GM12872 (cell line): ENCODE results near the gene PRSS8.

Experiments
- TF ChIP-seq, protein P1 (sequence below): IDR thresholded peaks from 3 replicates; pipeline ENCODE4 v1.5.1; 2011; ENCODE audit warnings: low read depth, mild to moderate bottlenecking, low read length, moderate library complexity; ENCODE audit not compliant: insufficient read depth

Gene PRSS8

DNA sequence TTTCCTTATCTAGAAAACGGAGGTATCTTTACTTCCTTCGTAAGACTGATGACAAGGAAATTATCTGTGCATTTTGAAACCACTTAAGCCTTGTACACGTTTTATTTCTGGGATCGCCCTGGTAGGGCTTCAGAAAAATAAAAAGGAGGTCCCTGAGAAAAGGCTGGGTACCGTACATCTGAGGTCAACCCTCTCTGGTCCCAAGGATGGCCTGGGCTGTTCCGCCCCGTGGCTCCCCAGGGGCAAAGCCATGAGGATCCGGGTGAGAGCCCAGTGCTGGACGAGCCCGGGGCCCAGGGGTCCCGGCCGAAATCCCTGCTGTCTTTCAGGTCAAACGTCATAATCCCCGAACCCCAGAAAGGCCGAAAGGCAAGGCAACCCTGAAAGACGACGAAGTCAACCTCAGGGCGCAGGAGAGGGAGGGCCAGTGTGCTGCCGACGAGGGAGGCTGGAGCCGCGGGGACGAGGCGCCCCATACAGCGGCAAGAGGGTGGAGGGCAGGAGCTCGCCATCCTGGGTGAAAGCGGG, 43.8 kb upstream of the PRSS8 start:
- TF ChIP-seq, protein P1, sequence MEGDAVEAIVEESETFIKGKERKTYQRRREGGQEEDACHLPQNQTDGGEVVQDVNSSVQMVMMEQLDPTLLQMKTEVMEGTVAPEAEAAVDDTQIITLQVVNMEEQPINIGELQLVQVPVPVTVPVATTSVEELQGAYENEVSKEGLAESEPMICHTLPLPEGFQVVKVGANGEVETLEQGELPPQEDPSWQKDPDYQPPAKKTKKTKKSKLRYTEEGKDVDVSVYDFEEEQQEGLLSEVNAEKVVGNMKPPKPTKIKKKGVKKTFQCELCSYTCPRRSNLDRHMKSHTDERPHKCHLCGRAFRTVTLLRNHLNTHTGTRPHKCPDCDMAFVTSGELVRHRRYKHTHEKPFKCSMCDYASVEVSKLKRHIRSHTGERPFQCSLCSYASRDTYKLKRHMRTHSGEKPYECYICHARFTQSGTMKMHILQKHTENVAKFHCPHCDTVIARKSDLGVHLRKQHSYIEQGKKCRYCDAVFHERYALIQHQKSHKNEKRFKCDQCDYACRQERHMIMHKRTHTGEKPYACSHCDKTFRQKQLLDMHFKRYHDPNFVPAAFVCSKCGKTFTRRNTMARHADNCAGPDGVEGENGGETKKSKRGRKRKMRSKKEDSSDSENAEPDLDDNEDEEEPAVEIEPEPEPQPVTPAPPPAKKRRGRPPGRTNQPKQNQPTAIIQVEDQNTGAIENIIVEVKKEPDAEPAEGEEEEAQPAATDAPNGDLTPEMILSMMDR: no peak

DNA sequence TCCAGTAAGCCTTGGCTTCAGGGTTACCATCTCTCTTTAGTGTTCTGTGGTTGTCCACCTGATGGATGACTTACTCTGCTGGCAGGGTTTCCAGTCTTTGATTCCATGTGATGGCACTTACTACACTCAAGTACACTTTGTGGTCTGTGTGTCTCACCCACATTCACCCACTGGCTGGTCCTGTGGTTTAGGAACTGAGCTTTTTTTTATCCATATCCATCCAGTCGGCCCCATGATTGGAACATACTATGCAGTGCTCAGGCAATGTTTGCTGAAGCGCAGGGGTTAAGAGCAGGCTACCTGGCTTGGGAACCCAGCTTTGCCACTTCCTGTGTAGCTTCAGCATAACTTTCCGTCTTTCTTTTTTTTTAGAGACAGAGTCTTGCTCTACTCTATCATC, 41.6 kb upstream of the PRSS8 start:
- TF ChIP-seq, protein P1: no peak

DNA sequence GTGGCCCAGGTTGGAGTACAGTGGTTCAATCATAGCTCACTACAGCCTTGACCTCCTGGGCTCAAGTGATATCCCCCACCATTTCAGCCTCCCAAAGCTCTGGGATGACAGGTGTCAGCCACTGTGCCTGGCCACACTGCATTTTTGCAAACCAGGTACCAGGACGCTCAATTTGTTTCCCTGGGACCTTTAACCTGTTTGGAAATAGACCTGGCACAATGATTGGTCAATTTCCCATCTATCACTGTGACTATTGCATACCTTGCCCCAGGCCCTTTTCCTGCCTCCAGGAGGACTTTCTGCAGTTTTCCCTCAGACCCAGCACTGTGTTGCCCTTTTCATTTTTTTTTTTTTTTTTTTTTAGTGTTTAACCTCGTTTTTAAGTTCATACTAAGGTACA, 33.3 kb upstream of the PRSS8 start:
- TF ChIP-seq, protein P1: no peak

DNA sequence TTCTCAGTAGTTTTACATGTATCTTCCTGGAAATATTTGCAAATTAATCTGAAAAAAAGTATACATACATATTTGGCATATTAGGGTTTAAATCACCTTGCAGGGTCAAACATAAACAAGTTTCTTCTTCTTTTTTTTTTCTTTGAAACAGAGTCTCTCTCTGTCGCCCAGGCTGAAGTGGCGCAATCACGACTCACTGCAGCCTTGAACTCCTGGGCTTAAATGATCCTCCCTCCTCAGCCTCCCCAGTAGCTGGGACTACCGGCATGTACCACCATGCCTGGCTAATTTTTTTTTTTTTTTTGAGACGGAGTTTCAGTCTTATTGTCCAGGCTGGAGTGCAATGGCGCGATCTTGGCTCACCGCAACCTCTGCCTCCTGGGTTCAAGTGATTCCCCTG, 31.8 kb upstream of the PRSS8 start:
- TF ChIP-seq, protein P1: no peak

DNA sequence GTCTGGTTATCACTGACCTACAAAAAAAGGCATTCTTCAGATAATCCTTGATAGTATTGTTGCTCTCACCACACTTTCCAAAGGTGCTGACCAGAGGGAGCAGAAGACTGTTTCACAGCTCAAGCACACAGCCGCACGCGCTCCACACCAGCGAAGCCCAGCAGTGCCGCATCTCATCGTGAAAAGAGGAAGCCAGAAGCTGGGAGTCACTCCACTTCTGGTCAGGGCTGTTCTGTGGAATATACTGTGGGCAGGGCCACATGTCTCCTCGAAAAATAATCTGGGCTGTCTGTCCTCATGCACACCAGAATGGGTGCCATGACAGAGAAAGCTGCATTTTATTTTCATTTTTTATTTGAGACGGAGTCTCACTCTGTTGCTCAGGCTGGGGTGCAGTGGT, 21.6 kb upstream of the PRSS8 start:
- TF ChIP-seq, protein P1: no peak

DNA sequence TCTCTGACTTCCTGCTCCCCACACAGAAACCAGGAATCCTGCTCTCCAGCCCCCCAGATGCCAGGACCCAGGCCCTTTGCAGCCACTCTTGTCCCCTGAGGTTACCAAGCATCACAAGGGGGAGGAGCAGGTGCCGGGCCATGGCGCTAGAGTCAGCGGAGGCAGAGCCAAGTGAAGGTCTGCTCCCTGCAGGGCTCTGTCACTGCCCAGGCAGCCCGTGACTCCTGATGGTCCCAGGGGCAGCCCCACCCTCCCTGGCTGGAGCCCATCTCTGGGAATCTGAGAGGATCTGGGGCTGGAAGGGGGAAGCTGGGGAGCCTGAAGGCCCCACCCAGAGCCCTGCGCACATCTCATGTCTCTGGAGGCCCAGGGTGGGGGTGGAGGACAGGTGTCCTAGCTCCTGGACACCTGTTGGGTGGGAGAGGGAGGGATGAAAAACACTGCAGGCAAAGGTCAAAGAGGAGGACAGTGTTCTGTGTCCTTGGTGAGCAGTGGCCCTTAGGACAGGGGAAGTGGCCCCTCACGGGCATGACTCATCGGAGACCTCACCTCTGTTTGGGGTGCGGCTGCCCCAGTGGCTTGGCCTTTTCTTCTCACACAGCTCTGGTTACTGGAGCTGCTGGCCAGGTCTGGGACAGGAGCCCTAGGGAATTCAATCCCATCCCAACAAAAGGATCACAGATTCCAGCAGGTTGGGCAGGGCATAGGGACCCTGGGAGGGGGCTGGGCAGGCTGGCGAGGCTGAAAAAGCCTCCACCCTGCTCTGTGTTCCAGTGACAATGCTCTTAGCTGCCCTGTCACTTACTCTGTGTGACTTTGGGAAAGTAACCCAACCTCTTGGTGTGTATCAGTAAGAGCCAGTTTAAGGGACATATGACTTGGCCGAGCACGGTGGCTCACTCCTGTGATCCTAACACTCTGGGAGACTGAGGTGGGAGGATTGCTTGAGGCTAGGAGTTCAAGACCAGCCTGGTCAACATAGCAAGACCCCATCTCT, 14.7 kb upstream of the PRSS8 start, which contains the start of gene PRSS36:
Gene PRSS36 (minus strand): TSS at position 173 of the 997 bp plus-strand sequence. CDS start 31 bp downstream, at position 142.
- TF ChIP-seq, protein P1: no peak

DNA sequence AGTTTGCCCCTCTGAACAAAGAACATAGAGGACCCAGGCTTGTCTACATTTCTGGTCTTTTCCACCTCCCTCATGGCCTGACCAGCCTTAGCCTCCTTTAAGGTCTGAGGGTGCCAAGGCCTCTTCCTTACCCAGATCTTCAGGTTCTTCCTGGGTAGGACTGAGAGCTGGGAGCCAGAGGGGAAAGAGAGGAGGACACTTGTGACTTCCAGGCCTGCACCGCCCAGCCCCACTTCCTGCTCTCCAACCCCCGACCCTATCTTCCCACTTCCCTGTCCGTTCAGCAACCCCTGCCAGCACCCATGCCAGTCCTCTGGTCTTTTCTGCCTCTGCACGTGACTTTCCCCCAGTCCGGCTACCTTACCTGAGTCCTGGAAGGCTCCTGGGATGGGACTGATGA, 13.8 kb upstream of the PRSS8 start:
- TF ChIP-seq, protein P1: no peak
